Mammary epithelial cell (primary cell): ENCODE measurements around the gene CD6.

ENCODE experiments used
- EZH2 ChIP-seq: IDR thresholded peaks from 2 replicates; pipeline ENCODE4 v1.6.1; 2012; ENCODE audit warnings: low read length, inconsistent platforms, borderline replicate concordance
- TF ChIP-seq, protein P1 (sequence below), 2 donors: IDR thresholded peaks in 1 of 2; conservative IDR thresholded peaks in 1 of 2; 2 replicates each; pipeline ENCODE4 v1.5.1; 2011 to 2012; ENCODE audit warnings: inconsistent platforms in 2 of 2, low read length in 2 of 2, mild to moderate bottlenecking in 2 of 2, control low read depth in 1 of 2, low read depth in 1 of 2; ENCODE audit not compliant: insufficient read depth in 1 of 2; ENCODE audit errors: extremely low read depth in 1 of 2

DNA sequence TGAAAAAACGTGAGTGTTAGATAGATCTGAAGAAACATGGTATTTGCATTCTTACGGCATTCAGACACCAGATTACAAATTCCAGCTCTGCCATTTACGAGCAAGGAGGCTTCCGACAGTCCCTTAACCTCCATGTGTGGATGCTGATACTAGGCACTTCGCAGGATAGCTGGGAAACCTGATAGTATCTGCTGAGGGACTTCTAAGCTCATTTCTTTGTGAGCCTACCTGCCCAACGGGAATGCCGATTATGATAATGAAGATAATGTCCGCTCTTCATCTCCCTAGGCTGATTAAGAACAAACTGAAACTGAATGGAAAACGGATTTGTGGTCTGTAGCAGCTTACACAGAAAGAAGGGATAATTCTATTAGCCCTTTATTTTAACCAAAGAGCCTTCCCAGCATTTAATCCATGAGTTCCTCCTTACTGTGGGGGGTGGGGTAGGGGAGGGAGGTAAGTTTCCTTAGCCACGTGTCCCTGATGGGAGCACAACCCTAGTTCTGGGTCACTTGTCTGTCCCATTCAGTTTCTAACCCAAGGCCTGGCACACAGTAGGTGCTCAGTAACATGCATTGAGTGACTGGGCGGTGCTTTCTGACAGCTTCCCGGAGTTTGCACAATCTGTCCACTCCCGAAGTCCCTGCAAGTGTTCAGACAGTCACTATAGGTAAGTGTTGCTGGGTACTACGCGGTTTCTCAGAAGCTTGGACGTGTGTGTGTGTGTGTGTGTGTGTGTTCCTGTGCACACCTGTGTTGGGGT lies 39.2 kb downstream of the CD6 start:
- TF ChIP-seq, protein P1, sequence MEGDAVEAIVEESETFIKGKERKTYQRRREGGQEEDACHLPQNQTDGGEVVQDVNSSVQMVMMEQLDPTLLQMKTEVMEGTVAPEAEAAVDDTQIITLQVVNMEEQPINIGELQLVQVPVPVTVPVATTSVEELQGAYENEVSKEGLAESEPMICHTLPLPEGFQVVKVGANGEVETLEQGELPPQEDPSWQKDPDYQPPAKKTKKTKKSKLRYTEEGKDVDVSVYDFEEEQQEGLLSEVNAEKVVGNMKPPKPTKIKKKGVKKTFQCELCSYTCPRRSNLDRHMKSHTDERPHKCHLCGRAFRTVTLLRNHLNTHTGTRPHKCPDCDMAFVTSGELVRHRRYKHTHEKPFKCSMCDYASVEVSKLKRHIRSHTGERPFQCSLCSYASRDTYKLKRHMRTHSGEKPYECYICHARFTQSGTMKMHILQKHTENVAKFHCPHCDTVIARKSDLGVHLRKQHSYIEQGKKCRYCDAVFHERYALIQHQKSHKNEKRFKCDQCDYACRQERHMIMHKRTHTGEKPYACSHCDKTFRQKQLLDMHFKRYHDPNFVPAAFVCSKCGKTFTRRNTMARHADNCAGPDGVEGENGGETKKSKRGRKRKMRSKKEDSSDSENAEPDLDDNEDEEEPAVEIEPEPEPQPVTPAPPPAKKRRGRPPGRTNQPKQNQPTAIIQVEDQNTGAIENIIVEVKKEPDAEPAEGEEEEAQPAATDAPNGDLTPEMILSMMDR (conservative IDR thresholded peaks at IDR 0.05 in 1 of 2, IDR thresholded peaks at IDR 0.05 in 1 of 2; ENCODE audit: extremely low read depth in 1 of 2, insufficient read depth in 1 of 2, low read depth in 1 of 2, low read length in 2 of 2): no peak
- no peak for TF ChIP-seq EZH2
